ENCODE results near the gene ITFG1.

ITFG1 gene

GRCh38 chr16:47499080-47499699, 38.3 kb upstream of the ITFG1 start:
- TF ChIP-seq CTCF (IDR thresholded peaks at IDR 0.05; ENCODE audit: borderline replicate concordance, control extremely low read depth, extremely low read depth, insufficient read depth, missing control alignments), result no peak
- DNase-seq (ENCODE audit: low spot score), result no peak
- in situ Hi-C loops (cut with MboI; ENCODE audit: low sequenced_read_pairs, unreplicated experiment), result no loop called here

GRCh38 chr16:47493381-47494337, 32.8 kb upstream of the ITFG1 start:
- in situ Hi-C loops (cut with MboI; ENCODE audit: low sequenced_read_pairs, unreplicated experiment), result no loop called here
- DNase-seq (ENCODE audit: low spot score), result peak; percentile 40
- no peak for TF ChIP-seq CTCF (IDR thresholded peaks at IDR 0.05; ENCODE audit: borderline replicate concordance, control extremely low read depth, extremely low read depth, insufficient read depth, missing control alignments)

GRCh38 chr16:47492428-47493377, 31.8 kb upstream of the ITFG1 start:
- TF ChIP-seq CTCF (IDR thresholded peaks at IDR 0.05; ENCODE audit: borderline replicate concordance, control extremely low read depth, extremely low read depth, insufficient read depth, missing control alignments), result no peak
- DNase-seq (ENCODE audit: low spot score), result peak; percentile 64
- in situ Hi-C loops (cut with MboI; ENCODE audit: low sequenced_read_pairs, unreplicated experiment), result no loop called here

GRCh38 chr16:47492036-47492427, 31.2 kb upstream of the ITFG1 start:
- TF ChIP-seq CTCF (IDR thresholded peaks at IDR 0.05; ENCODE audit: borderline replicate concordance, control extremely low read depth, extremely low read depth, insufficient read depth, missing control alignments), result no peak
- DNase-seq (ENCODE audit: low spot score), result no peak
- in situ Hi-C loops (cut with MboI; ENCODE audit: low sequenced_read_pairs, unreplicated experiment), result no loop called here

GRCh38 chr16:47490471-47490870, 29.6 kb upstream of the ITFG1 start:
- DNase-seq (ENCODE audit: low spot score), result no peak
- in situ Hi-C loops (cut with MboI; ENCODE audit: low sequenced_read_pairs, unreplicated experiment), result no loop called here
- TF ChIP-seq CTCF (IDR thresholded peaks at IDR 0.05; ENCODE audit: borderline replicate concordance, control extremely low read depth, extremely low read depth, insufficient read depth, missing control alignments), result no peak

- in situ Hi-C loops (cut with MboI; ENCODE audit: low sequenced_read_pairs, unreplicated experiment), result no loop called here
- DNase-seq (ENCODE audit: low spot score), result no peak
- no peak for TF ChIP-seq CTCF (IDR thresholded peaks at IDR 0.05; ENCODE audit: borderline replicate concordance, control extremely low read depth, extremely low read depth, insufficient read depth, missing control alignments)
Measured at GRCh38 chr16:47488051-47488450, 27.2 kb upstream of the ITFG1 start.

All from GM13976 (cell line).